Astrocyte (in vitro differentiated cells and primary cell): Measurements from ENCODE around the gene NCKAP5L.

ENCODE experiments used
- CTCF ChIP-seq: IDR thresholded peaks from 2 replicates; pipeline ENCODE4 v1.5.1; 2011; ENCODE audit warnings: low read depth, mild to moderate bottlenecking, inconsistent platforms, low read length, moderate library complexity; ENCODE audit not compliant: insufficient read depth
- EZH2 ChIP-seq: IDR thresholded peaks from 2 replicates; pipeline ENCODE4 v1.6.1; 2012; ENCODE audit warnings: mild to moderate bottlenecking, low read length, inconsistent platforms; ENCODE audit not compliant: insufficient read depth

GRCh38 chr12:49831717-49832116 lies 3.5 kb upstream of the NCKAP5L start:
- no peak for TF ChIP-seq EZH2
- TF ChIP-seq CTCF: no peak
